Smooth muscle cell of the brain vasculature (primary cell): ENCODE results near the gene BRD3OS.

Source experiments
- DNase-seq: peaks from one replicate; pipeline ENCODE4 v3.0.0-alpha.2; 2012; ENCODE audit warnings: low read depth, low spot score

Gene BRD3OS

GRCh38 chr9:134034215-134035040, 9.1 kb downstream of the BRD3OS start:
- no peak for DNase-seq

- DNase-seq = no peak
Measured at GRCh38 chr9:134035041-134036039, 10.1 kb downstream of the BRD3OS start.

- DNase-seq = no peak
Measured at GRCh38 chr9:134036130-134036529, 10.8 kb downstream of the BRD3OS start.

GRCh38 chr9:134037641-134038040, 12.4 kb downstream of the BRD3OS start:
- DNase-seq = no peak

- no peak for DNase-seq
Measured at GRCh38 chr9:134039386-134040175, 14.3 kb downstream of the BRD3OS start.

- DNase-seq = no peak
Measured at GRCh38 chr9:134040176-134040565, 14.9 kb downstream of the BRD3OS start.

- no peak for DNase-seq
Measured at GRCh38 chr9:134040781-134041648, 15.7 kb downstream of the BRD3OS start.

GRCh38 chr9:134041649-134041962, 16.3 kb downstream of the BRD3OS start:
- no peak for DNase-seq

- DNase-seq = no peak
Measured at GRCh38 chr9:134043531-134043988, 18.3 kb downstream of the BRD3OS start.

GRCh38 chr9:134044944-134045343, 19.7 kb downstream of the BRD3OS start:
- no peak for DNase-seq

GRCh38 chr9:134045841-134046544, 20.7 kb downstream of the BRD3OS start:
- DNase-seq = no peak

GRCh38 chr9:134046894-134047681, 21.8 kb downstream of the BRD3OS start:
- DNase-seq = no peak

- no peak for DNase-seq
Measured at GRCh38 chr9:134047868-134048581, 22.7 kb downstream of the BRD3OS start.

- no peak for DNase-seq
Measured at GRCh38 chr9:134048582-134048968, 23.3 kb downstream of the BRD3OS start.

- no peak for DNase-seq
Measured at GRCh38 chr9:134049236-134049635, 24.0 kb downstream of the BRD3OS start.

GRCh38 chr9:134049772-134050588, 24.7 kb downstream of the BRD3OS start:
- no peak for DNase-seq

- DNase-seq = no peak
Measured at GRCh38 chr9:134050726-134051125, 25.4 kb downstream of the BRD3OS start.

- no peak for DNase-seq
Measured at GRCh38 chr9:134051319-134051718, 26.0 kb downstream of the BRD3OS start.
